Lung (tissue), 12 donors: ENCODE measurements around the gene PCDHGA11. TPM values are rescaled to one million over a fixed set of nuclear protein-coding genes. Genes with fewer than 3 reads are reported as not detected.

Source experiments
- ATAC-seq: fragments of 200-7000 bp; cut with Tn5 transposase; one replicate; pipeline ENCODE4 v1.9.1; 2020; ENCODE audit warnings: moderate number of reproducible peaks; ENCODE audit not compliant: insufficient read depth, low FRiP score
- DNase-seq, 3 donors: peaks; one replicate each; pipeline ENCODE4 v3.0.0-alpha.2; 2013 to 2017
- H3K27ac ChIP-seq, 2 donors: one replicate each; pipeline ENCODE4 v1.5.1; 2013; ENCODE audit warnings: mild to moderate bottlenecking in 2 of 2, moderate library complexity in 2 of 2, control low read depth in 1 of 2, inconsistent platforms in 1 of 2, low read depth in 1 of 2, low read length in 1 of 2
- H3K27me3 ChIP-seq, 3 donors: one replicate each; pipeline ENCODE4 v1.5.1; 2013; ENCODE audit warnings: low read length in 2 of 3; ENCODE audit not compliant: control insufficient read depth in 3 of 3, insufficient read depth in 3 of 3
- H3K36me3 ChIP-seq, 4 donors: one replicate each; pipeline ENCODE4 v1.5.1; 2013; ENCODE audit warnings: low read length in 4 of 4, mild to moderate bottlenecking in 1 of 4, moderate library complexity in 1 of 4; ENCODE audit not compliant: control insufficient read depth in 4 of 4, insufficient read depth in 4 of 4
- H3K4me1 ChIP-seq, 5 donors: one replicate each; pipeline ENCODE4 v1.5.1; 2013; ENCODE audit warnings: low read length in 5 of 5, mild to moderate bottlenecking in 2 of 5, moderate library complexity in 1 of 5; ENCODE audit not compliant: control insufficient read depth in 5 of 5, insufficient read depth in 5 of 5
- H3K4me3 ChIP-seq: one replicate; pipeline ENCODE4 v1.5.1; 2013; ENCODE audit warnings: mild to moderate bottlenecking, control low read depth, moderate library complexity
- H3K9ac ChIP-seq, 2 donors: one replicate each; pipeline ENCODE4 v1.5.1; 2013; ENCODE audit warnings: low read length in 2 of 2, control low read depth in 1 of 2; ENCODE audit not compliant: insufficient read depth in 1 of 2
- H3K9me3 ChIP-seq, 4 donors: one replicate each; pipeline ENCODE4 v1.5.1; 2013; ENCODE audit warnings: low read length in 3 of 4, mild to moderate bottlenecking in 1 of 4, moderate library complexity in 1 of 4; ENCODE audit not compliant: control insufficient read depth in 4 of 4, insufficient read depth in 3 of 4
- WGBS, 2 donors: extraction: QIAGEN DNeasy Blood & Tissue Kit; methylation state at CpG; one replicate each; pipeline ENCODE4 v1.1.7; 2013; 5-methylcytosine and 5-hydroxymethylcytosine counted together
- polyA plus RNA-seq, 2 donors: library from polyadenylated mRNA; stranded (reverse); fragments of 200-250 nt; gene quantifications; one replicate each; pipeline ENCODE4 v1.2.1, GENCODE V29; 2013
- total RNA-seq, 2 donors: library from RNA; depleted of rRNA in 1 of 2; stranded (reverse); fragments of >200 nt in 1 of 2; gene quantifications; one replicate each; pipeline ENCODE4 v1.2.1, GENCODE V29; 2014 to 2021
- TF ChIP-seq, protein P1 (sequence below): IDR thresholded peaks from 2 replicates; pipeline ENCODE4 v1.5.1; 2012; ENCODE audit warnings: mild to moderate bottlenecking; ENCODE audit errors: control extremely low read depth, extremely low read depth
- donor health status: control.
- donor health status: control.
- donor health status: Bipolar disorder and iron deficiency.
- donor health status: healthy.
- donor health status: DM: yes; HTN: yes; CAD: no.

The PCDHGA11 gene
- total and polyA plus RNA-seq, 4 donors: 0.65 to 11.1 (median 2.3) TPM

DNA sequence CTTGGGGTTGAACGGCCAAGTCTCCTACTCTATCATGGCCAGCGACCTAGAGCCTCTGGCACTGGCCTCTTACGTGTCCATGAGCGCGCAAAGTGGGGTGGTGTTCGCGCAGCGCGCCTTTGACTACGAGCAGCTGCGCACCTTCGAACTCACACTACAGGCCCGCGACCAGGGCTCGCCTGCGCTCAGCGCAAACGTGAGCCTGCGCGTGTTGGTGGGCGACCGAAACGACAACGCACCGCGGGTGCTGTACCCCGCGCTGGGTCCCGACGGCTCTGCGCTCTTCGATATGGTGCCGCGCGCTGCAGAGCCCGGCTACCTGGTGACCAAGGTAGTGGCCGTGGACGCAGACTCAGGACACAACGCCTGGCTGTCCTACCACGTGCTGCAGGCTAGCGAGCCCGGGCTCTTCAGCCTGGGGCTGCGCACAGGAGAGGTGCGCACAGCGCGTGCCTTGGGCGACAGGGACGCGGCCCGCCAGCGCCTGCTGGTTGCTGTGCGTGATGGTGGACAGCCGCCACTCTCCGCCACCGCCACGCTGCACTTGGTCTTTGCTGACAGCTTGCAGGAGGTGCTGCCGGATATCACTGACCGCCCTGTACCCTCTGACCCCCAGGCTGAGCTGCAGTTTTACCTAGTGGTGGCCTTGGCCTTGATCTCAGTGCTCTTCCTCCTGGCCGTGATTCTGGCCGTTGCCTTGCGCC lies 21.1 kb upstream of the PCDHGA11 start:
- no peak overlapping the region for H3K27ac ChIP-seq
- no peak overlapping the region for H3K4me3 ChIP-seq
- 24 to 25% methylated on average over 61 of the region's 61 CpGs for WGBS, 2 donors
- peaks cover 0 to 3% (median 0%) of the 10 kb centered on the region in 4 donors for H3K36me3 ChIP-seq
- TF ChIP-seq, protein P1, sequence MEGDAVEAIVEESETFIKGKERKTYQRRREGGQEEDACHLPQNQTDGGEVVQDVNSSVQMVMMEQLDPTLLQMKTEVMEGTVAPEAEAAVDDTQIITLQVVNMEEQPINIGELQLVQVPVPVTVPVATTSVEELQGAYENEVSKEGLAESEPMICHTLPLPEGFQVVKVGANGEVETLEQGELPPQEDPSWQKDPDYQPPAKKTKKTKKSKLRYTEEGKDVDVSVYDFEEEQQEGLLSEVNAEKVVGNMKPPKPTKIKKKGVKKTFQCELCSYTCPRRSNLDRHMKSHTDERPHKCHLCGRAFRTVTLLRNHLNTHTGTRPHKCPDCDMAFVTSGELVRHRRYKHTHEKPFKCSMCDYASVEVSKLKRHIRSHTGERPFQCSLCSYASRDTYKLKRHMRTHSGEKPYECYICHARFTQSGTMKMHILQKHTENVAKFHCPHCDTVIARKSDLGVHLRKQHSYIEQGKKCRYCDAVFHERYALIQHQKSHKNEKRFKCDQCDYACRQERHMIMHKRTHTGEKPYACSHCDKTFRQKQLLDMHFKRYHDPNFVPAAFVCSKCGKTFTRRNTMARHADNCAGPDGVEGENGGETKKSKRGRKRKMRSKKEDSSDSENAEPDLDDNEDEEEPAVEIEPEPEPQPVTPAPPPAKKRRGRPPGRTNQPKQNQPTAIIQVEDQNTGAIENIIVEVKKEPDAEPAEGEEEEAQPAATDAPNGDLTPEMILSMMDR: no peak
- DNase-seq: no peak
- H3K4me1 ChIP-seq: peaks cover 0 to 3% (median 0%) of the 10 kb centered on the region in 5 donors
- no peak for ATAC-seq
- no peaks in the 10 kb centered on the region for H3K27me3 ChIP-seq
- no peak overlapping the region for H3K9ac ChIP-seq
- H3K9me3 ChIP-seq: peaks cover 3 to 40% (median 24%) of the 10 kb centered on the region in 4 donors

DNA sequence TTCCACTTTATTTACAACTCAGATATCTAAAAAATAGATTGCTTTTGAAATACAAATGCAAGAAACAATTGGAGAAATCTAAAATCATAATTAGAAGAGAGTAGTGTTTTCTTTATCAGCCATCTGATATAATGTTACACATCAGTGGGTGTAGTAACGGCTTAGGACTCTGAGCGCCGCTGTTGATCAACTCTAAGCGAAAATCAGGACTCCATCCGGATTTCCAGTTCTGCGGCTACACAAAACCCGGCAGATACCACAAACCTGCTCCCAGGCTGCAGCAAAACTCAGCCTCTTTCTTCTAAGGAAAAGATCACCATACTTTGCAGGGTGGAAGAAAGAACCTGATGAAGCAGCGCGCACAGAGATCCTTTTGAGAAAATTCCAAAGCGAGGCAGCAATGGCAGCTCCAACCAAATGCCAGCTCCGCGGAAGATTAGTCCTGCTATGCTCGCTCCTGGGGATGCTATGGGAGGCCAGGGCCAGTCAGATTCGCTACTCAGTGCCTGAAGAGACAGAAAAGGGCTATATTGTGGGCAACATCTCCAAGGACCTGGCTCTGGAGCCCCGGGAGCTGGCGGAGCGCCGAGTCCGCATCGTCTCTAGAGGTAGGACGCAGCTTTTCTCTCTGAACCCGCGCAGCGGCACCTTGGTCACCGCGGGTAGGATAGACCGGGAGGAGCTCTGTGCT lies 18.2 kb upstream of the PCDHGA11 start, which contains the start of gene PCDHGA9:
Gene PCDHGA9 (plus strand): TSS at position 226 of the 691 bp plus-strand sequence. CDS start 175 bp downstream, at position 401.
- Histone ChIP-seq H3K9me3 (peaks cover 3 to 47% (median 24%) of the 10 kb centered on the region in 4 donors), H3K27me3 (no peaks in the 10 kb centered on the region)

DNA sequence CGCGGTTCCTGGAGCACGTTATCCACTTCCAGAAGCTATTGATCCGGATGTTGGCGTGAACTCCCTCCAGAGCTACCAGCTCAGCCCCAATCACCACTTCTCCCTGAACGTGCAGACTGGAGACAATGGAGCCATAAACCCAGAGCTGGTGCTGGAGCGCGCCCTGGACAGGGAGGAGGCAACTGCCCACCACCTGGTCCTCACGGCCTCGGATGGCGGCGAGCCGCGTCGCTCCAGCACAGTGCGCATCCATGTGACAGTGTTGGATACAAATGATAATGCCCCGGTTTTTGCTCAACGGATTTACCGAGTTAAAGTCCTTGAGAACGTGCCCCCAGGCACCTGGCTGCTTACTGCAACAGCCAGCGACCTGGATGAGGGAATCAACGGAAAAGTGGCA lies 17.5 kb upstream of the PCDHGA11 start:
- TF ChIP-seq, protein P1: no peak
- 29 to 30% methylated on average over 20 to 22 of the region's 22 CpGs for WGBS, 2 donors
- no peak overlapping the region for H3K27ac ChIP-seq
- no peak for DNase-seq
- no peaks in the 10 kb centered on the region for H3K27me3 ChIP-seq
- no peak overlapping the region for H3K9ac ChIP-seq
- no peak overlapping the region for H3K4me3 ChIP-seq
- H3K4me1 ChIP-seq: peaks cover 0 to 4% (median 0%) of the 10 kb centered on the region in 5 donors
- no peak for ATAC-seq
- peaks cover 3 to 51% (median 24%) of the 10 kb centered on the region in 4 donors for H3K9me3 ChIP-seq
- peaks cover 0 to 5% (median 0%) of the 10 kb centered on the region in 4 donors for H3K36me3 ChIP-seq

More for the DNA sequence above, 18.2 kb upstream of the PCDHGA11 start, which contains the start of gene PCDHGA9:
- DNase-seq (peak; percentile 37 to 45 (median 43)), ATAC-seq (no peak)
- Histone ChIP-seq H3K27ac (no peak within 1 kb of the TSS), H3K4me1 (peaks cover 0 to 4% (median 0%) of the 10 kb centered on the region in 5 donors), H3K36me3 (peaks cover 0 to 5% (median 0%) of the 10 kb centered on the region in 4 donors), H3K9ac (peak within 1 kb of the TSS in 1 of 2 donors; percentile 1), H3K4me3 (peak within 1 kb of the TSS; percentile 3)
- TF ChIP-seq, protein P1: no peak
- 17 to 19% methylated on average over 27 of the region's 27 CpGs for WGBS, 2 donors
